ENCODE results near the gene TSC22D4. TPM values are rescaled to one million over a fixed set of nuclear protein-coding genes. Genes with fewer than 3 reads are reported as not detected.

TSC22D4 gene
- total and polyA plus RNA-seq, 2 experiments from 2014 or later, result 14.6 to 24.9 TPM

DNA sequence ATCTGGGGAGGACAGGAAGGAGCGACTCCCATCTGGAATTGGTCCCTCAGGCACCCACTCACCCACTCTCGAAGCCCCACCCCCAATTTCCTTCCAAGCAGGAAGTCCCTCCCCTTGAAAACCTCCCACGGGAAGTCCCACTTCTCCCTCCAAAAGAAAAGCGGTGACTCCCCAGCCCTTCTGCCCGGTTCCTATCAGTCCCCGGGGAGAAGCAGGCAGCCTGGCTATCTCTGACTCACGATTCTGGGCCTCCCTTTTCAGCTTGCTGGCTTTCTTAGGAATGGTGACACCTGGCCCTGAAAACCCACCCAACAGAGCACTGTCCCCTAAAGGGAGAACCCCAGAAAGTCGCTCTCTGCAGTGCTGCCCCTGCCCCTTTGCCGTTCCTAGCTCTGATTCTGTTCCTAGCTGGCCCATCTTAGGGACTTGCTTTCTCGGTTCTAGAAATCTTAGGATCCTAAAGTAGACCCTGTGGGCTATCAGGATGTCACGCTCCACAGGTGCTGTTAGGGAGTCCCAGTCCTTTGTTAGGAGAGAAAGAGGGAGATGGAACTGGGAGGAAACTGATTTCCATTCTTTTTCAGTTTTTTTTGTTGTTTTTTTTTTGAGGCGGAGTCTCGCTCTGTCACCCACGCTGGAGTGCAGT lies 6.0 kb downstream of the TSC22D4 start:
- Histone ChIP-seq H3K4me1 (ENCODE audit: insufficient read depth) (peaks cover 13% of the 10 kb centered on the region), H3K27ac (ENCODE audit: low read depth) (no peak overlapping the region), H3K9me2 (ENCODE audit: insufficient read depth) (no peaks in the 10 kb centered on the region), H3K36me3 (ENCODE audit: insufficient read depth) (no peaks in the 10 kb centered on the region; the same call in 1 of the 2 replicates), H3K79me2 (replicated peaks; ENCODE audit: insufficient read depth) (no peaks in the 10 kb centered on the region; the same call in 1 of the 2 replicates), H4K20me1 (replicated peaks; ENCODE audit: insufficient read depth) (peaks cover 3% of the 10 kb centered on the region; the same call in 1 of the 2 replicates), H3K4me3 (no peak overlapping the region), H3K4me2 (no peak overlapping the region), H2AFZ (no peak overlapping the region), H3F3A (replicated peaks; ENCODE audit: low read depth) (no peaks in the 10 kb centered on the region; the same call in 1 of the 2 replicates), H3K27me3 (ENCODE audit: insufficient read depth) (no peaks in the 10 kb centered on the region)
- peaks cover 4% of the 10 kb centered on the region for H3K27me3 Mint-ChIP-seq (ENCODE audit: insufficient read depth, low read depth, poor library complexity)
- H3K4me1 Mint-ChIP-seq, result peaks cover 30% of the 10 kb centered on the region
- H3K36me3 Mint-ChIP-seq (ENCODE audit: low read depth), result peaks cover 5% of the 10 kb centered on the region; the same call in 2 of the 3 replicates
- H3K9me3 Mint-ChIP-seq, result no peaks in the 10 kb centered on the region; the same call in 2 of the 3 replicates
- DNase-seq (ENCODE audit: low spot score), result no peak
- TF ChIP-seq ZNF331 (CRISPR knock-in tag; IDR thresholded peaks at IDR 0.05; ENCODE audit: low read depth) (no peak), JUNB (IDR thresholded peaks at IDR 0.05; ENCODE audit: unreplicated experiment) (no peak), CTCF (conservative IDR thresholded peaks at IDR 0.05; ENCODE audit: low read depth in 2 of 2) (no peak), EZH2 (IDR thresholded peaks at IDR 0.05; ENCODE audit: low read depth, unreplicated experiment) (no peak), EZH2phosphoT487 (IDR thresholded peaks at IDR 0.05; ENCODE audit: unreplicated experiment) (no peak), CREB1 (CRISPR knock-in tag; IDR thresholded peaks at IDR 0.05; ENCODE audit: low read depth) (no peak), NANOG (IDR thresholded peaks at IDR 0.05; ENCODE audit: borderline replicate concordance) (no peak), STAT1 (IDR thresholded peaks at IDR 0.05; ENCODE audit: unreplicated experiment) (no peak), ZNF114 (CRISPR knock-in tag; IDR thresholded peaks at IDR 0.05) (no peak), POLR2AphosphoS5 (IDR thresholded peaks at IDR 0.05; ENCODE audit: low read depth) (no peak)
- TF ChIP-seq, protein P1, sequence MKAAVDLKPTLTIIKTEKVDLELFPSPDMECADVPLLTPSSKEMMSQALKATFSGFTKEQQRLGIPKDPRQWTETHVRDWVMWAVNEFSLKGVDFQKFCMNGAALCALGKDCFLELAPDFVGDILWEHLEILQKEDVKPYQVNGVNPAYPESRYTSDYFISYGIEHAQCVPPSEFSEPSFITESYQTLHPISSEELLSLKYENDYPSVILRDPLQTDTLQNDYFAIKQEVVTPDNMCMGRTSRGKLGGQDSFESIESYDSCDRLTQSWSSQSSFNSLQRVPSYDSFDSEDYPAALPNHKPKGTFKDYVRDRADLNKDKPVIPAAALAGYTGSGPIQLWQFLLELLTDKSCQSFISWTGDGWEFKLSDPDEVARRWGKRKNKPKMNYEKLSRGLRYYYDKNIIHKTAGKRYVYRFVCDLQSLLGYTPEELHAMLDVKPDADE (IDR thresholded peaks at IDR 0.05), result no peak
- TF ChIP-seq, protein P2, sequence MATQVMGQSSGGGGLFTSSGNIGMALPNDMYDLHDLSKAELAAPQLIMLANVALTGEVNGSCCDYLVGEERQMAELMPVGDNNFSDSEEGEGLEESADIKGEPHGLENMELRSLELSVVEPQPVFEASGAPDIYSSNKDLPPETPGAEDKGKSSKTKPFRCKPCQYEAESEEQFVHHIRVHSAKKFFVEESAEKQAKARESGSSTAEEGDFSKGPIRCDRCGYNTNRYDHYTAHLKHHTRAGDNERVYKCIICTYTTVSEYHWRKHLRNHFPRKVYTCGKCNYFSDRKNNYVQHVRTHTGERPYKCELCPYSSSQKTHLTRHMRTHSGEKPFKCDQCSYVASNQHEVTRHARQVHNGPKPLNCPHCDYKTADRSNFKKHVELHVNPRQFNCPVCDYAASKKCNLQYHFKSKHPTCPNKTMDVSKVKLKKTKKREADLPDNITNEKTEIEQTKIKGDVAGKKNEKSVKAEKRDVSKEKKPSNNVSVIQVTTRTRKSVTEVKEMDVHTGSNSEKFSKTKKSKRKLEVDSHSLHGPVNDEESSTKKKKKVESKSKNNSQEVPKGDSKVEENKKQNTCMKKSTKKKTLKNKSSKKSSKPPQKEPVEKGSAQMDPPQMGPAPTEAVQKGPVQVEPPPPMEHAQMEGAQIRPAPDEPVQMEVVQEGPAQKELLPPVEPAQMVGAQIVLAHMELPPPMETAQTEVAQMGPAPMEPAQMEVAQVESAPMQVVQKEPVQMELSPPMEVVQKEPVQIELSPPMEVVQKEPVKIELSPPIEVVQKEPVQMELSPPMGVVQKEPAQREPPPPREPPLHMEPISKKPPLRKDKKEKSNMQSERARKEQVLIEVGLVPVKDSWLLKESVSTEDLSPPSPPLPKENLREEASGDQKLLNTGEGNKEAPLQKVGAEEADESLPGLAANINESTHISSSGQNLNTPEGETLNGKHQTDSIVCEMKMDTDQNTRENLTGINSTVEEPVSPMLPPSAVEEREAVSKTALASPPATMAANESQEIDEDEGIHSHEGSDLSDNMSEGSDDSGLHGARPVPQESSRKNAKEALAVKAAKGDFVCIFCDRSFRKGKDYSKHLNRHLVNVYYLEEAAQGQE (IDR thresholded peaks at IDR 0.05; ENCODE audit: unreplicated experiment), result no peak
- TF ChIP-seq, protein P3, sequence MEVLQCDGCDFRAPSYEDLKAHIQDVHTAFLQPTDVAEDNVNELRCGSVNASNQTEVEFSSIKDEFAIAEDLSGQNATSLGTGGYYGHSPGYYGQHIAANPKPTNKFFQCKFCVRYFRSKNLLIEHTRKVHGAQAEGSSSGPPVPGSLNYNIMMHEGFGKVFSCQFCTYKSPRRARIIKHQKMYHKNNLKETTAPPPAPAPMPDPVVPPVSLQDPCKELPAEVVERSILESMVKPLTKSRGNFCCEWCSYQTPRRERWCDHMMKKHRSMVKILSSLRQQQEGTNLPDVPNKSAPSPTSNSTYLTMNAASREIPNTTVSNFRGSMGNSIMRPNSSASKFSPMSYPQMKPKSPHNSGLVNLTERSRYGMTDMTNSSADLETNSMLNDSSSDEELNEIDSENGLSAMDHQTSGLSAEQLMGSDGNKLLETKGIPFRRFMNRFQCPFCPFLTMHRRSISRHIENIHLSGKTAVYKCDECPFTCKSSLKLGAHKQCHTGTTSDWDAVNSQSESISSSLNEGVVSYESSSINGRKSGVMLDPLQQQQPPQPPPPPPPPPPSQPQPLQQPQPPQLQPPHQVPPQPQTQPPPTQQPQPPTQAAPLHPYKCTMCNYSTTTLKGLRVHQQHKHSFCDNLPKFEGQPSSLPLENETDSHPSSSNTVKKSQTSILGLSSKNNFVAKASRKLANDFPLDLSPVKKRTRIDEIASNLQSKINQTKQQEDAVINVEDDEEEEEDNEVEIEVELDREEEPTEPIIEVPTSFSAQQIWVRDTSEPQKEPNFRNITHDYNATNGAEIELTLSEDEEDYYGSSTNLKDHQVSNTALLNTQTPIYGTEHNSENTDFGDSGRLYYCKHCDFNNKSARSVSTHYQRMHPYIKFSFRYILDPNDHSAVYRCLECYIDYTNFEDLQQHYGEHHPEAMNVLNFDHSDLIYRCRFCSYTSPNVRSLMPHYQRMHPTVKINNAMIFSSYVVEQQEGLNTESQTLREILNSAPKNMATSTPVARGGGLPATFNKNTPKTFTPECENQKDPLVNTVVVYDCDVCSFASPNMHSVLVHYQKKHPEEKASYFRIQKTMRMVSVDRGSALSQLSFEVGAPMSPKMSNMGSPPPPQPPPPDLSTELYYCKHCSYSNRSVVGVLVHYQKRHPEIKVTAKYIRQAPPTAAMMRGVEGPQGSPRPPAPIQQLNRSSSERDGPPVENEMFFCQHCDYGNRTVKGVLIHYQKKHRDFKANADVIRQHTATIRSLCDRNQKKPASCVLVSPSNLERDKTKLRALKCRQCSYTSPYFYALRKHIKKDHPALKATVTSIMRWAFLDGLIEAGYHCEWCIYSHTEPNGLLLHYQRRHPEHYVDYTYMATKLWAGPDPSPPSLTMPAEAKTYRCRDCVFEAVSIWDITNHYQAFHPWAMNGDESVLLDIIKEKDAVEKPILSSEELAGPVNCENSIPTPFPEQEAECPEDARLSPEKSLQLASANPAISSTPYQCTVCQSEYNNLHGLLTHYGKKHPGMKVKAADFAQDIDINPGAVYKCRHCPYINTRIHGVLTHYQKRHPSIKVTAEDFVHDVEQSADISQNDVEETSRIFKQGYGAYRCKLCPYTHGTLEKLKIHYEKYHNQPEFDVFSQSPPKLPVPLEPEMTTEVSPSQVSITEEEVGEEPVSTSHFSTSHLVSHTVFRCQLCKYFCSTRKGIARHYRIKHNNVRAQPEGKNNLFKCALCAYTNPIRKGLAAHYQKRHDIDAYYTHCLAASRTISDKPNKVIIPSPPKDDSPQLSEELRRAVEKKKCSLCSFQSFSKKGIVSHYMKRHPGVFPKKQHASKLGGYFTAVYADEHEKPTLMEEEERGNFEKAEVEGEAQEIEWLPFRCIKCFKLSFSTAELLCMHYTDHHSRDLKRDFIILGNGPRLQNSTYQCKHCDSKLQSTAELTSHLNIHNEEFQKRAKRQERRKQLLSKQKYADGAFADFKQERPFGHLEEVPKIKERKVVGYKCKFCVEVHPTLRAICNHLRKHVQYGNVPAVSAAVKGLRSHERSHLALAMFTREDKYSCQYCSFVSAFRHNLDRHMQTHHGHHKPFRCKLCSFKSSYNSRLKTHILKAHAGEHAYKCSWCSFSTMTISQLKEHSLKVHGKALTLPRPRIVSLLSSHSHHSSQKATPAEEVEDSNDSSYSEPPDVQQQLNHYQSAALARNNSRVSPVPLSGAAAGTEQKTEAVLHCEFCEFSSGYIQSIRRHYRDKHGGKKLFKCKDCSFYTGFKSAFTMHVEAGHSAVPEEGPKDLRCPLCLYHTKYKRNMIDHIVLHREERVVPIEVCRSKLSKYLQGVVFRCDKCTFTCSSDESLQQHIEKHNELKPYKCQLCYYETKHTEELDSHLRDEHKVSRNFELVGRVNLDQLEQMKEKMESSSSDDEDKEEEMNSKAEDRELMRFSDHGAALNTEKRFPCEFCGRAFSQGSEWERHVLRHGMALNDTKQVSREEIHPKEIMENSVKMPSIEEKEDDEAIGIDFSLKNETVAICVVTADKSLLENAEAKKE (CRISPR knock-in tag; IDR thresholded peaks at IDR 0.05), result no peak
- H3K4me3 Mint-ChIP-seq, result no peak overlapping the region
- no peak overlapping the region for H3K27ac Mint-ChIP-seq
- no peak for ATAC-seq
